B cell (primary cell): ENCODE results near the gene DCLK1. TPM values are rescaled to one million over a fixed set of nuclear protein-coding genes. Genes with fewer than 3 reads are reported as not detected.

Experiments
- ATAC-seq: fragments of 200-7000 bp; cut with Tn5 transposase; one replicate; pipeline ENCODE4 v1.10.0; 2021; ENCODE audit warnings: low read depth, mild to moderate bottlenecking, moderate number of reproducible peaks, moderate library complexity
- CTCF ChIA-PET: fragments of 350-600 bp; sonication (Branson Sonifier 250); formaldehyde crosslinking; loops from one replicate; lab custom pipeline; 2021; ENCODE audit warnings: antibody characterized with exemption, inconsistent platforms; lab: Charles Lee
- POLR2A ChIA-PET: fragments of 350-600 bp; sonication (Branson Sonifier 250); formaldehyde crosslinking; loops from one replicate; lab custom pipeline; 2021; ENCODE audit warnings: antibody characterized with exemption; lab: Charles Lee
- DNase-seq: peaks from one replicate; pipeline ENCODE4 v3.0.0; 2013
- H2AFZ ChIP-seq: 2 replicates; pipeline ENCODE4 v1.6.1; 2012; ENCODE audit warnings: mild to moderate bottlenecking, low read depth, low read length; ENCODE audit not compliant: insufficient read depth, poor library complexity, severe bottlenecking
- H3K27ac ChIP-seq, 2 donors: 1 replicate in 1 of 2; 2 replicates in 1 of 2; pipeline ENCODE4 v1.5.1; 2012 to 2013; ENCODE audit warnings: low read length in 2 of 2, mild to moderate bottlenecking in 2 of 2, moderate library complexity in 1 of 2
- H3K27me3 ChIP-seq, 4 experiments: fragments of 200-600 bp in 1 of 4; sonication (generic) in 1 of 4; replicated peaks in 1 of 4; 1 replicate in 2 of 4; 2 replicates in 2 of 4; pipeline versions ENCODE4 v1.6.1 to v1.7.0; 2013 to 2016; ENCODE audit warnings: low read length in 3 of 4, mild to moderate bottlenecking in 2 of 4, mixed read lengths in 1 of 4, moderate library complexity in 1 of 4; ENCODE audit not compliant: insufficient read depth in 4 of 4, control insufficient read depth in 3 of 4; ENCODE audit errors: control extremely low read depth in 1 of 4
- H3K36me3 ChIP-seq, 2 experiments: replicated peaks in 1 of 2; 1 replicate in 1 of 2; 2 replicates in 1 of 2; pipeline versions ENCODE4 v1.6.1 to v1.7.1; 2013; ENCODE audit warnings: low read length in 1 of 2; ENCODE audit not compliant: insufficient read depth in 2 of 2, control insufficient read depth in 1 of 2; ENCODE audit errors: control extremely low read depth in 1 of 2, extremely low read depth in 1 of 2
- H3K4me1 ChIP-seq, 2 donors: fragments of 200-600 bp in 1 of 2; sonication (generic) in 1 of 2; 1 replicate in 1 of 2; 2 replicates in 1 of 2; pipeline versions ENCODE4 v1.5.1 to v1.6.1; 2013 to 2017; ENCODE audit warnings: low read length in 2 of 2; ENCODE audit not compliant: control insufficient read depth in 2 of 2, insufficient read depth in 2 of 2
- H3K4me2 ChIP-seq: replicated peaks from 2 replicates; pipeline ENCODE3; 2012; ENCODE audit warnings: mild to moderate bottlenecking, low read depth, low read length; ENCODE audit not compliant: poor library complexity, severe bottlenecking
- H3K4me3 ChIP-seq, 5 experiments: fragments of 200-600 bp in 1 of 5; sonication (generic) in 1 of 5; 1 replicate in 3 of 5; 2 replicates in 2 of 5; pipeline versions ENCODE4 v1.5.1 to v1.7.0; 2011 to 2016; ENCODE audit warnings: low read length in 4 of 5, mild to moderate bottlenecking in 4 of 5, low read depth in 2 of 5, control low read depth in 1 of 5, moderate library complexity in 1 of 5; ENCODE audit not compliant: insufficient read depth in 1 of 5; ENCODE audit errors: control extremely low read depth in 1 of 5, extremely low read depth in 1 of 5
- H3K79me2 ChIP-seq: fragments of 200-600 bp; sonication (generic); one replicate; pipeline ENCODE4 v1.6.0; 2016; ENCODE audit warnings: low read length; ENCODE audit not compliant: control insufficient read depth, insufficient read depth
- H3K9ac ChIP-seq: fragments of 200-600 bp; sonication (generic); 2 replicates; pipeline ENCODE4 v1.6.1; 2017; ENCODE audit warnings: mild to moderate bottlenecking, low read length, moderate library complexity
- H3K9me3 ChIP-seq, 3 donors: one replicate each; pipeline versions ENCODE4 v1.6.1 to v1.7.1; 2013; ENCODE audit warnings: low read length in 2 of 3; ENCODE audit not compliant: control insufficient read depth in 2 of 3, insufficient read depth in 1 of 3; ENCODE audit errors: control extremely low read depth in 1 of 3
- H4K20me1 ChIP-seq: 2 replicates; pipeline ENCODE4 v1.6.0; 2012; ENCODE audit warnings: mild to moderate bottlenecking, low read length; ENCODE audit not compliant: insufficient read depth, control insufficient read depth, poor library complexity, severe bottlenecking
- H3K27ac Mint-ChIP-seq: one replicate; pipeline ENCODE4 v1.8.0; 2021; ENCODE audit warnings: mixed read lengths
- H3K27me3 Mint-ChIP-seq: one replicate; pipeline ENCODE4 v1.8.0; 2021; ENCODE audit warnings: mixed read lengths
- H3K4me1 Mint-ChIP-seq: one replicate; pipeline ENCODE4 v1.8.0; 2021; ENCODE audit warnings: mixed read lengths
- H3K4me3 Mint-ChIP-seq: one replicate; pipeline ENCODE4 v1.8.0; 2021; ENCODE audit warnings: mixed read lengths
- H3K9me3 Mint-ChIP-seq: one replicate; pipeline ENCODE4 v1.8.0; 2022; ENCODE audit warnings: mixed read lengths; ENCODE audit not compliant: insufficient read depth
- CTCF ChIP-seq: fragments of 200-600 bp; IDR thresholded peaks from one replicate; pipeline ENCODE4 v1.8.0; 2022; ENCODE audit warnings: antibody characterized with exemption, mild to moderate bottlenecking
- EZH2 ChIP-seq: IDR thresholded peaks from 2 replicates; pipeline ENCODE4 v1.6.1; 2012; ENCODE audit warnings: borderline replicate concordance, low read depth, mild to moderate bottlenecking, moderate library complexity, low read length; ENCODE audit not compliant: insufficient read depth, poor library complexity, severe bottlenecking
- WGBS: methylation state at CpG from one replicate; pipeline ENCODE4 v1.1.5; 2013; ENCODE audit warnings: missing lambda C conversion rate; ENCODE audit not compliant: insufficient coverage; 5-methylcytosine and 5-hydroxymethylcytosine counted together
- intact Hi-C: fragments of 100-400 bp; cut with micrococcal nuclease; formaldehyde crosslinking; loops from one replicate; pipeline ENCODE4 v1.10.0; 2022
- polyA plus RNA-seq: library from polyadenylated mRNA; depleted of rRNA; stranded (reverse); fragments of >200 nt; gene quantifications from 2 replicates; pipeline ENCODE4 v1.2.3, GENCODE V29; 2012
- total RNA-seq, 2 donors: library from RNA; stranded (reverse); fragments of 120-200 nt in 1 of 2; gene quantifications; 1 replicate in 1 of 2; 2 replicates in 1 of 2; pipeline versions ENCODE4 v1.2.3 to v1.2.4, GENCODE V29; 2013 to 2022

DCLK1 gene
- total and polyA plus RNA-seq, 2 donors (not counting 1 experiment from before 2014, with no cell fraction given) = not detected

GRCh38 chr13:35763060-35763781 lies 368.0 kb downstream of the DCLK1 start:
- no peaks in the 10 kb centered on the region for H3K36me3 ChIP-seq
- H3K4me1 Mint-ChIP-seq = no peaks in the 10 kb centered on the region
- no peak for DNase-seq
- H3K4me1 ChIP-seq = no peaks in the 10 kb centered on the region
- 69% methylated on average over 4 of the region's 4 CpGs for WGBS
- ATAC-seq = no peak
- no peaks in the 10 kb centered on the region for H3K27me3 Mint-ChIP-seq
- TF ChIP-seq EZH2 (no peak), CTCF (no peak)
- ChIA-PET POLR2A (no interaction called here), CTCF (no interaction called here)
- peaks cover 0 to 5% (median 0%) of the 10 kb centered on the region in 3 donors for H3K9me3 ChIP-seq
- H3K4me3 Mint-ChIP-seq = no peak overlapping the region
- no peak overlapping the region for H3K4me3 ChIP-seq
- H3K27ac Mint-ChIP-seq = no peak overlapping the region
- H4K20me1 ChIP-seq = no peaks in the 10 kb centered on the region
- intact Hi-C loops = no loop called here
- no peak overlapping the region for H3K4me2 ChIP-seq
- no peak overlapping the region for H2AFZ ChIP-seq
- H3K9ac ChIP-seq = no peak overlapping the region
- no peaks in the 10 kb centered on the region for H3K79me2 ChIP-seq
- H3K27me3 ChIP-seq = no peaks in the 10 kb centered on the region
- H3K9me3 Mint-ChIP-seq = peaks cover 8% of the 10 kb centered on the region
- H3K27ac ChIP-seq = no peak overlapping the region

GRCh38 chr13:35761440-35762252 lies 369.5 kb downstream of the DCLK1 start:
- no peaks in the 10 kb centered on the region for H4K20me1 ChIP-seq
- H3K4me1 ChIP-seq = no peaks in the 10 kb centered on the region
- H3K4me2 ChIP-seq = no peak overlapping the region
- H3K4me3 Mint-ChIP-seq = no peak overlapping the region
- H3K4me3 ChIP-seq = no peak overlapping the region
- no peaks in the 10 kb centered on the region for H3K27me3 ChIP-seq
- H3K9ac ChIP-seq = no peak overlapping the region
- no peaks in the 10 kb centered on the region for H3K4me1 Mint-ChIP-seq
- no peak for TF ChIP-seq CTCF
- TF ChIP-seq EZH2 = no peak
- ATAC-seq (no peak), DNase-seq (no peak)
- no peak overlapping the region for H3K27ac Mint-ChIP-seq
- POLR2A ChIA-PET = no interaction called here
- no peaks in the 10 kb centered on the region for H3K79me2 ChIP-seq
- WGBS = 95% methylated on average over 2 of the region's 2 CpGs
- intact Hi-C loops = no loop called here
- peaks cover 8% of the 10 kb centered on the region for H3K9me3 Mint-ChIP-seq
- CTCF ChIA-PET = no interaction called here
- no peak overlapping the region for H2AFZ ChIP-seq
- H3K27me3 Mint-ChIP-seq = no peaks in the 10 kb centered on the region
- no peak overlapping the region for H3K27ac ChIP-seq
- no peaks in the 10 kb centered on the region for H3K36me3 ChIP-seq
- peaks cover 0 to 5% (median 0%) of the 10 kb centered on the region in 3 donors for H3K9me3 ChIP-seq
